Neural crest cell (in vitro differentiated cells): ENCODE results near the gene OR51I1. TPM values are rescaled to one million over a fixed set of nuclear protein-coding genes. Genes with fewer than 3 reads are reported as not detected.

Experiments used
- DNase-seq: peaks from one replicate; pipeline ENCODE4 v3.0.0; 2021; ENCODE audit warnings: low read depth, mixed read lengths, low spot score
- H3K27ac Mint-ChIP-seq: one replicate; pipeline ENCODE4 v1.8.0; 2021; ENCODE audit warnings: mild to moderate bottlenecking, mixed read lengths; ENCODE audit not compliant: unreplicated experiment
- H3K27me3 Mint-ChIP-seq: 2 replicates; pipeline ENCODE4 v1.8.0; 2021; ENCODE audit warnings: low read depth, mild to moderate bottlenecking, mixed read lengths
- H3K36me3 Mint-ChIP-seq: 2 replicates; pipeline ENCODE4 v1.8.0; 2021; ENCODE audit warnings: low read depth, mild to moderate bottlenecking, mixed read lengths
- H3K4me1 Mint-ChIP-seq: 2 replicates; pipeline ENCODE4 v1.8.0; 2021; ENCODE audit warnings: mixed read lengths
- H3K4me3 Mint-ChIP-seq: one replicate; pipeline ENCODE4 v1.8.0; 2021; ENCODE audit warnings: mild to moderate bottlenecking, mixed read lengths
- H3K9me3 Mint-ChIP-seq: 2 replicates; pipeline ENCODE4 v1.8.0; 2021; ENCODE audit warnings: mixed read lengths
- CTCF ChIP-seq: fragments of 200-600 bp; sonication (generic); conservative IDR thresholded peaks from 2 replicates; pipeline ENCODE4 v1.5.0; 2021; ENCODE audit warnings: antibody characterized with exemption, mild to moderate bottlenecking
- long read RNA-seq: library from polyadenylated mRNA; unstranded; transcript quantifications from one replicate; pipeline ENCODE4 v2.0.0, GENCODE V29; 2020
- total RNA-seq: library from RNA; stranded (reverse); gene quantifications from 2 replicates; pipeline ENCODE4 v1.2.1, GENCODE V29; 2021

OR51I1 gene
- not detected in 2 replicates for total RNA-seq
- long read RNA-seq, result 0 reads

GRCh38 chr11:5441414-5441813 lies at the start of gene OR51I1:
Gene OR51I1, minus strand, starts transcription at chr11:5441514. Its CDS starts 0 bp downstream, at chr11:5441514.
- H3K4me1 Mint-ChIP-seq, result no peaks in the 10 kb centered on the region
- no peak within 1 kb of the TSS for H3K27ac Mint-ChIP-seq
- H3K9me3 Mint-ChIP-seq, result peaks cover 2% of the 10 kb centered on the region
- no peak for DNase-seq
- TF ChIP-seq CTCF, result no peak
- peaks cover 25% of the 10 kb centered on the region for H3K27me3 Mint-ChIP-seq
- H3K36me3 Mint-ChIP-seq, result no peaks in the 10 kb centered on the region
- no peak within 1 kb of the TSS for H3K4me3 Mint-ChIP-seq

GRCh38 chr11:5489576-5490357 lies 48.5 kb upstream of the OR51I1 start:
- no peak overlapping the region for H3K4me3 Mint-ChIP-seq
- H3K9me3 Mint-ChIP-seq, result no peaks in the 10 kb centered on the region
- H3K4me1 Mint-ChIP-seq, result no peaks in the 10 kb centered on the region
- TF ChIP-seq CTCF, result no peak
- no peak for DNase-seq
- no peaks in the 10 kb centered on the region for H3K36me3 Mint-ChIP-seq
- H3K27me3 Mint-ChIP-seq, result peaks cover 3% of the 10 kb centered on the region
- no peak overlapping the region for H3K27ac Mint-ChIP-seq

GRCh38 chr11:5488798-5489399 lies 47.6 kb upstream of the OR51I1 start:
- Mint-ChIP-seq H3K4me1 (no peaks in the 10 kb centered on the region), H3K27me3 (peaks cover 4% of the 10 kb centered on the region), H3K36me3 (no peaks in the 10 kb centered on the region), H3K4me3 (no peak overlapping the region), H3K27ac (no peak overlapping the region), H3K9me3 (no peaks in the 10 kb centered on the region)
- TF ChIP-seq CTCF, result no peak
- no peak for DNase-seq

GRCh38 chr11:5488385-5488784 lies 47.1 kb upstream of the OR51I1 start, which contains the start of gene OR52D1:
Gene OR52D1, plus strand, starts transcription at chr11:5488685. Its CDS starts 22 bp downstream, at chr11:5488707.
- H3K4me3 Mint-ChIP-seq, result no peak within 1 kb of the TSS

GRCh38 chr11:5486421-5486820 lies 45.1 kb upstream of the OR51I1 start:
- Mint-ChIP-seq H3K4me3 (no peak overlapping the region), H3K36me3 (no peaks in the 10 kb centered on the region), H3K4me1 (no peaks in the 10 kb centered on the region), H3K27ac (no peak overlapping the region), H3K27me3 (peaks cover 2% of the 10 kb centered on the region), H3K9me3 (no peaks in the 10 kb centered on the region)
- no peak for TF ChIP-seq CTCF
- no peak for DNase-seq

More at GRCh38 chr11:5488385-5488784, 47.1 kb upstream of the OR51I1 start, which contains the start of gene OR52D1:
- Mint-ChIP-seq H3K27ac (no peak within 1 kb of the TSS), H3K4me1 (no peaks in the 10 kb centered on the region), H3K27me3 (peaks cover 5% of the 10 kb centered on the region), H3K36me3 (no peaks in the 10 kb centered on the region), H3K9me3 (no peaks in the 10 kb centered on the region)
- no peak for DNase-seq
- TF ChIP-seq CTCF, result no peak
